Osteoblast (primary cell): ENCODE results near the gene CABLES1. TPM values are rescaled to one million over a fixed set of nuclear protein-coding genes. Genes with fewer than 3 reads are reported as not detected.

ENCODE experiments used
- DNase-seq: peaks from one replicate; pipeline ENCODE4 v3.0.0; 2011; ENCODE audit warnings: low spot score, mixed read lengths; ENCODE audit not compliant: insufficient read length; ENCODE audit errors: missing footprints
- H2AFZ ChIP-seq: 2 replicates; pipeline ENCODE4 v1.6.0; 2011; ENCODE audit warnings: mild to moderate bottlenecking, low read length
- H3K27ac ChIP-seq: 2 replicates; pipeline ENCODE4 v1.5.1; 2011; ENCODE audit warnings: mild to moderate bottlenecking, low read depth, low read length, moderate library complexity
- H3K27me3 ChIP-seq: 2 replicates; pipeline ENCODE4 v1.6.0; 2012; ENCODE audit warnings: mild to moderate bottlenecking, control low read depth, inconsistent platforms, low read length, moderate library complexity; ENCODE audit not compliant: insufficient read depth
- H3K36me3 ChIP-seq: 2 replicates; pipeline ENCODE4 v1.5.1; 2011; ENCODE audit warnings: mild to moderate bottlenecking, low read length, control low read depth, moderate library complexity; ENCODE audit not compliant: insufficient read depth
- H3K4me1 ChIP-seq: 2 replicates; pipeline ENCODE4 v1.5.1; 2011; ENCODE audit warnings: mild to moderate bottlenecking, low read length, control low read depth, moderate library complexity; ENCODE audit not compliant: insufficient read depth
- H3K4me2 ChIP-seq: 2 replicates; pipeline ENCODE4 v1.6.0; 2011; ENCODE audit warnings: mild to moderate bottlenecking, low read length; ENCODE audit not compliant: insufficient read depth
- H3K4me3 ChIP-seq: fragments of 200-600 bp; sonication (generic); 3 replicates; pipeline ENCODE4 v1.5.1; 2012; ENCODE audit warnings: mild to moderate bottlenecking, low read length, inconsistent platforms; ENCODE audit not compliant: insufficient read depth
- H3K79me2 ChIP-seq: 2 replicates; pipeline ENCODE4 v1.6.0; 2012; ENCODE audit warnings: mild to moderate bottlenecking, low read length, control low read depth, inconsistent platforms; ENCODE audit not compliant: insufficient read depth
- H3K9me3 ChIP-seq: 2 replicates; pipeline ENCODE4 v1.5.1; 2011; ENCODE audit warnings: low read depth, low read length, control low read depth
- H4K20me1 ChIP-seq: 2 replicates; pipeline ENCODE4 v1.6.0; 2012; ENCODE audit warnings: mild to moderate bottlenecking, low read length, control low read depth; ENCODE audit not compliant: insufficient read depth
- total RNA-seq: library from RNA; depleted of rRNA; stranded (reverse); fragments of >200 nt; gene quantifications from 2 replicates; pipeline ENCODE4 v1.2.3, GENCODE V29; 2012
- TF ChIP-seq, protein P1 (sequence below): IDR thresholded peaks from 2 replicates; pipeline ENCODE4 v1.5.1; 2011; ENCODE audit warnings: mild to moderate bottlenecking, low read depth, low read length, moderate library complexity; ENCODE audit errors: extremely low read depth

Gene CABLES1
- total RNA-seq, 1 donor = 13.0 TPM

DNA sequence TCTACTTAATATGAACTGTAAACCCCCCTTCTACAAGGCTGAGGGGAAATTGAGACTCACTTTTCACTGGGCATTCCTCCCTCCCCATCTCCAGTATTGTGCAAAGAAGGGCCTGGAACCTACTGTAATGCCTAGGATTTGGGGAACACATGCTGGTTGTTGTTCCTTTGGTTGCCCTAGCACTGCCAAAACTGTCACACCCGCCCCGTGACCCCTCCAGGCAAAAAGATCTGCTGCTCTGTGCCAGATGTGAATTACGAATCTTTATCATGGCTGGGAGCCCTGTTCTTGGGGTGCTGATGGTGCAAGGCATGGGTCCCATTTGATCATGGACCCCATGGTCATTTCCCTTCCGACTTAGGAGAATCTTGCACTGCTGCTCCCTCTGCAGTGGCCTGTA lies 95.4 kb downstream of the CABLES1 start:
- H3K79me2 ChIP-seq = no peaks in the 10 kb centered on the region
- H3K27ac ChIP-seq = peak overlapping the region; percentile 83
- H3K9me3 ChIP-seq = no peaks in the 10 kb centered on the region
- no peak overlapping the region for H3K4me2 ChIP-seq
- H3K27me3 ChIP-seq = no peaks in the 10 kb centered on the region
- H4K20me1 ChIP-seq = no peaks in the 10 kb centered on the region
- H3K36me3 ChIP-seq = peaks cover 10% of the 10 kb centered on the region
- peaks cover 62% of the 10 kb centered on the region for H3K4me1 ChIP-seq
- TF ChIP-seq, protein P1, sequence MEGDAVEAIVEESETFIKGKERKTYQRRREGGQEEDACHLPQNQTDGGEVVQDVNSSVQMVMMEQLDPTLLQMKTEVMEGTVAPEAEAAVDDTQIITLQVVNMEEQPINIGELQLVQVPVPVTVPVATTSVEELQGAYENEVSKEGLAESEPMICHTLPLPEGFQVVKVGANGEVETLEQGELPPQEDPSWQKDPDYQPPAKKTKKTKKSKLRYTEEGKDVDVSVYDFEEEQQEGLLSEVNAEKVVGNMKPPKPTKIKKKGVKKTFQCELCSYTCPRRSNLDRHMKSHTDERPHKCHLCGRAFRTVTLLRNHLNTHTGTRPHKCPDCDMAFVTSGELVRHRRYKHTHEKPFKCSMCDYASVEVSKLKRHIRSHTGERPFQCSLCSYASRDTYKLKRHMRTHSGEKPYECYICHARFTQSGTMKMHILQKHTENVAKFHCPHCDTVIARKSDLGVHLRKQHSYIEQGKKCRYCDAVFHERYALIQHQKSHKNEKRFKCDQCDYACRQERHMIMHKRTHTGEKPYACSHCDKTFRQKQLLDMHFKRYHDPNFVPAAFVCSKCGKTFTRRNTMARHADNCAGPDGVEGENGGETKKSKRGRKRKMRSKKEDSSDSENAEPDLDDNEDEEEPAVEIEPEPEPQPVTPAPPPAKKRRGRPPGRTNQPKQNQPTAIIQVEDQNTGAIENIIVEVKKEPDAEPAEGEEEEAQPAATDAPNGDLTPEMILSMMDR = no peak
- no peak for DNase-seq
- no peak overlapping the region for H3K4me3 ChIP-seq
- H2AFZ ChIP-seq = no peak overlapping the region

DNA sequence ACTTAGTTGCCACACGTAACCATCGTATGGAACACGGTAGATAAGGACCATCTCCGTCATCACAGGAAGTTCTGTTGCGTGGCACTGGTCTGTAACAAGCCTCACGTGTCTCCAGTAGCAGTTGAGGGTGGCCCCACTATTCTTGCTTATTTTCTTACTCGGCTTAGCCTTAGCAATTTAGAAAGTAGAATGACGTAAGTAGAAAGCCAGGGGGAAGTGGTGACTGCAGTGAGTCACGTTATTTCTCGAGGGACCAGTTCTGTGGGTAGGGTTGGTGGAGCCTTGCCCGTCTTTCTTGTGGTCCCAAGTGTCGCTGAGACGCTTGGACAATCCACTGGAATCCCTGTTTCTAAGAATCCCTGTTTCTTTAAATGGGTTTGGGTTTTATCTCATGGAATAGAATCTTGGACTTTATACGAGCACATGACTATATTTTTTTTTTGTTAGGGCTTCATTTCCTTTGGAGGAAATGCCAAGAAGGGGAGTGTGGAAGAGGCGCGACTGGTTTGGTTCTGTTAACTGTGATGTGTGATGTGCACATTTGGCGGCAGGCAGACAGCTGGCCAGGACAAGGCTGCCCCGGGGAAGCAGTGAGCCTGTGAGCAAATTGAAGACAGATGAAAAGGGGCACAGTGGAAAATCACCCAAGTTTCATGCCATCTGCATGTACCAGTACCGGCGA lies 96.2 kb downstream of the CABLES1 start:
- Histone ChIP-seq H3K27ac (peak overlapping the region; percentile 83), H3K27me3 (no peaks in the 10 kb centered on the region), H3K4me2 (peak overlapping the region; percentile 51), H3K36me3 (peaks cover 10% of the 10 kb centered on the region), H3K4me3 (no peak overlapping the region), H3K79me2 (no peaks in the 10 kb centered on the region), H4K20me1 (no peaks in the 10 kb centered on the region), H3K9me3 (no peaks in the 10 kb centered on the region), H2AFZ (no peak overlapping the region), H3K4me1 (peaks cover 54% of the 10 kb centered on the region)
- DNase-seq = peak; percentile 94
- TF ChIP-seq, protein P1 = no peak

DNA sequence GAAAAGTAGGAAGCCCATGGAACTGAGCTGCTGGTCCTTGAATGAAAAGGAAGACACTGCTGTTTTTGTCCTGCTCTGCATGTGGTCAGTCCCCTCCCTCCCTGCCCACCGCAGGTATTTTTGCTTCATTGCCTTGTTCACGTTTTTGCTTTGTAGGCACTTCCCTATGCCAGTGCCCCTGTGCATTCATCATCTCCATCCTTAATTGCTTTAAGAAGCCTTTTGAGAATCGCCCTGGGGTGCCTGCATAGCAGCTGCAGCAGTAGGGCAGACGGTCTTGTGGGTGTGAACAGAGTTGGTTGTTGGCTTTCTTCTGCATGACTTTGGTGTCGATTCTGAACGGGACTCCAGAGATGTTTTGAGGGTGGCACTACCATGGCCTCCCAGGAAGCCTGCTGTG lies 97.0 kb downstream of the CABLES1 start:
- H3K79me2 ChIP-seq = no peaks in the 10 kb centered on the region
- H3K27me3 ChIP-seq = no peaks in the 10 kb centered on the region
- H3K27ac ChIP-seq = peak overlapping the region; percentile 83
- TF ChIP-seq, protein P1 = no peak
- H3K4me3 ChIP-seq = no peak overlapping the region
- H3K9me3 ChIP-seq = no peaks in the 10 kb centered on the region
- peaks cover 50% of the 10 kb centered on the region for H3K4me1 ChIP-seq
- DNase-seq = no peak
- peaks cover 10% of the 10 kb centered on the region for H3K36me3 ChIP-seq
- H2AFZ ChIP-seq = no peak overlapping the region
- H3K4me2 ChIP-seq = no peak overlapping the region
- no peaks in the 10 kb centered on the region for H4K20me1 ChIP-seq

DNA sequence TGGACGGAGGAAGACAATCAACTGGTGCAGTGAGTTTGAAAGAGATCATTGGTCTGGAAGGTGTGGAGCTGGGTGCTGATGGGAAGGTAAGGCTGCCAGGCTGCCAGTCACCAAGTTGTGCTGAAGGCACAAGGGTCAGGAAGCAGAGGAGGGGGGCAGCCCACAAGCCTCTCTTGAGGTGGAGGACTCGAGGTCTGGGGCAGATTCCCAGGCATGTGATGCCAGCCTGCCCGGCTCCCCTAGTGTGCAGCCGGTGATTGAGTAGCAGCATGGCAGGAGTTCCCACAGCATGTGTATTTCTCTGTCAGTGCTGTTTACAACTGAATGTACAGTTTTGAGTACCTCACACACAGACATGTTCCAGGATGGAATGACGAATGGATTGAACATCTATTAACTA lies 99.3 kb downstream of the CABLES1 start:
- Histone ChIP-seq H3K4me1 (peaks cover 45% of the 10 kb centered on the region), H3K4me3 (no peak overlapping the region), H3K27me3 (no peaks in the 10 kb centered on the region), H2AFZ (no peak overlapping the region), H4K20me1 (no peaks in the 10 kb centered on the region), H3K36me3 (peaks cover 10% of the 10 kb centered on the region), H3K27ac (no peak overlapping the region), H3K79me2 (no peaks in the 10 kb centered on the region), H3K4me2 (no peak overlapping the region), H3K9me3 (no peaks in the 10 kb centered on the region)
- TF ChIP-seq, protein P1 = no peak
- no peak for DNase-seq
